BLaER1 treated with 17β-estradiol and CSF1 and Interleukin-3, amounts not matched to agents 10 nM and 100 nM (cell line): ENCODE data around the gene ADAMTS14.

ENCODE experiments used
- H3K27ac ChIP-seq, 11 experiments: shearing (Covaris generic); formaldehyde crosslinking; 2 replicates each; pipeline ENCODE4 v1.8.1; 2022
- H3K27me3 ChIP-seq, 11 experiments: shearing (Covaris generic); formaldehyde crosslinking; 2 replicates each; pipeline ENCODE4 v1.8.1; 2022
- H3K36me3 ChIP-seq, 11 experiments: shearing (Covaris generic); formaldehyde crosslinking; 2 replicates each; pipeline ENCODE4 v1.8.1; 2022
- H3K4me1 ChIP-seq, 10 experiments: shearing (Covaris generic); formaldehyde crosslinking; 2 replicates each; pipeline ENCODE4 v1.8.1; 2022
- H3K4me2 ChIP-seq, 11 experiments: shearing (Covaris generic); formaldehyde crosslinking; 2 replicates each; pipeline ENCODE4 v1.8.1; 2022
- H3K4me3 ChIP-seq, 10 experiments: shearing (Covaris generic); formaldehyde crosslinking; 2 replicates each; pipeline ENCODE4 v1.8.1; 2022
- H3K9ac ChIP-seq, 11 experiments: shearing (Covaris generic); formaldehyde crosslinking; 2 replicates each; pipeline ENCODE4 v1.8.1; 2022
- H3K9me3 ChIP-seq, 11 experiments: shearing (Covaris generic); formaldehyde crosslinking; replicated peaks in 1 of 11; 2 replicates each; pipeline ENCODE4 v1.8.1; 2022
- H4K20me1 ChIP-seq, 11 experiments: shearing (Covaris generic); formaldehyde crosslinking; 2 replicates each; pipeline ENCODE4 v1.8.1; 2022
- Cebpa-rat ChIP-seq, 11 experiments: shearing (Covaris generic); IDR thresholded peaks; 2 replicates each; pipeline ENCODE4 v1.8.1; 2022

Gene ADAMTS14

GRCh38 chr10:70729763-70730357 lies 57.6 kb downstream of the ADAMTS14 start:
- Histone ChIP-seq H3K4me1 (no peaks in the 10 kb centered on the region; a peak in 2 of 20 replicates), H3K9me3 (no peaks in the 10 kb centered on the region), H3K4me2 (no peak overlapping the region), H3K27ac (no peak overlapping the region), H3K27me3 (no peaks in the 10 kb centered on the region), H3K36me3 (no peaks in the 10 kb centered on the region), H3K4me3 (no peak overlapping the region), H3K9ac (no peak overlapping the region), H4K20me1 (no peaks in the 10 kb centered on the region)
- TF ChIP-seq Cebpa-rat (IDR thresholded peaks at IDR 0.05), result no peak

GRCh38 chr10:70730955-70731354 lies 58.6 kb downstream of the ADAMTS14 start:
- Histone ChIP-seq H4K20me1 (no peaks in the 10 kb centered on the region), H3K9ac (no peak overlapping the region), H3K4me2 (no peak overlapping the region), H3K27ac (no peak overlapping the region), H3K36me3 (no peaks in the 10 kb centered on the region), H3K4me3 (no peak overlapping the region), H3K9me3 (no peaks in the 10 kb centered on the region), H3K4me1 (no peaks in the 10 kb centered on the region; a peak in 2 of 20 replicates), H3K27me3 (no peaks in the 10 kb centered on the region)
- TF ChIP-seq Cebpa-rat (IDR thresholded peaks at IDR 0.05), result no peak

- H3K9me3 ChIP-seq, result no peaks in the 10 kb centered on the region
- H3K9ac ChIP-seq, result no peak overlapping the region
- H4K20me1 ChIP-seq, result no peaks in the 10 kb centered on the region
- H3K4me1 ChIP-seq, result no peaks in the 10 kb centered on the region; a peak in 2 of 20 replicates
- H3K4me2 ChIP-seq, result no peak overlapping the region
- no peak for TF ChIP-seq Cebpa-rat (IDR thresholded peaks at IDR 0.05)
- H3K27me3 ChIP-seq, result no peaks in the 10 kb centered on the region
- no peak overlapping the region for H3K27ac ChIP-seq
- no peaks in the 10 kb centered on the region for H3K36me3 ChIP-seq
- no peak overlapping the region for H3K4me3 ChIP-seq
Measured at GRCh38 chr10:70732569-70732968, 60.3 kb downstream of the ADAMTS14 start.

- H4K20me1 ChIP-seq, result no peaks in the 10 kb centered on the region
- H3K27ac ChIP-seq, result no peak overlapping the region
- no peak overlapping the region for H3K4me3 ChIP-seq
- H3K9me3 ChIP-seq, result no peaks in the 10 kb centered on the region
- no peak overlapping the region for H3K9ac ChIP-seq
- no peaks in the 10 kb centered on the region for H3K27me3 ChIP-seq
- H3K36me3 ChIP-seq, result no peaks in the 10 kb centered on the region
- H3K4me1 ChIP-seq, result no peaks in the 10 kb centered on the region; a peak in 2 of 20 replicates
- TF ChIP-seq Cebpa-rat (IDR thresholded peaks at IDR 0.05), result no peak
- no peak overlapping the region for H3K4me2 ChIP-seq
Measured at GRCh38 chr10:70733051-70733450, 60.7 kb downstream of the ADAMTS14 start.

DNA sequence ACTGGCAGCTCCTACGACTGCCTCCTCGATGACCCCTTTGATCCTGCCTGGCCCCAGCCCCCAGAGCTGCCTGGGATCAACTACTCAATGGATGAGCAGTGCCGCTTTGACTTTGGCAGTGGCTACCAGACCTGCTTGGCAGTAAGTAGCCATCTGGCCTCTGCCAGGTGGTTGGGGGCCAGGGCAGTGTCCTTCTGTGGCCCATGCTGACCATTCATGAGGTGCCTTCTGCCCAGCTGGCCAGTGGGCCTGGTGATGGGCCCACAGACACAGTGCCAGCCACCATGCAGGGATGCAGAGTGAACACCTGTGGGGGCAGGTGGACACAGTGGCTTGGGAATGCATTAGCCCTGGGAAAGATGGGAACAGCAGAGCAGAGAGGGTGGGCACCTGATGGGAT lies 62.9 kb downstream of the ADAMTS14 start:
- Histone ChIP-seq H3K36me3 (no peaks in the 10 kb centered on the region), H3K27ac (no peak overlapping the region), H3K4me2 (no peak overlapping the region), H3K9me3 (no peaks in the 10 kb centered on the region), H3K4me3 (no peak overlapping the region), H3K4me1 (peaks cover 0 to under 1% (median 0%) of the 10 kb centered on the region in 10 experiments; a peak in 2 of 20 replicates), H3K27me3 (no peaks in the 10 kb centered on the region), H3K9ac (no peak overlapping the region), H4K20me1 (no peaks in the 10 kb centered on the region)
- no peak for TF ChIP-seq Cebpa-rat (IDR thresholded peaks at IDR 0.05)

GRCh38 chr10:70736525-70736924 lies 64.2 kb downstream of the ADAMTS14 start:
- no peak overlapping the region for H3K4me2 ChIP-seq
- no peak overlapping the region for H3K9ac ChIP-seq
- no peak overlapping the region for H3K27ac ChIP-seq
- no peaks in the 10 kb centered on the region for H4K20me1 ChIP-seq
- H3K4me3 ChIP-seq, result no peak overlapping the region
- no peaks in the 10 kb centered on the region for H3K27me3 ChIP-seq
- H3K4me1 ChIP-seq, result peaks cover 0 to 14% (median 0%) of the 10 kb centered on the region in 10 experiments; a peak in 8 of 20 replicates
- TF ChIP-seq Cebpa-rat (IDR thresholded peaks at IDR 0.05), result no peak
- no peaks in the 10 kb centered on the region for H3K36me3 ChIP-seq
- H3K9me3 ChIP-seq, result no peaks in the 10 kb centered on the region

DNA sequence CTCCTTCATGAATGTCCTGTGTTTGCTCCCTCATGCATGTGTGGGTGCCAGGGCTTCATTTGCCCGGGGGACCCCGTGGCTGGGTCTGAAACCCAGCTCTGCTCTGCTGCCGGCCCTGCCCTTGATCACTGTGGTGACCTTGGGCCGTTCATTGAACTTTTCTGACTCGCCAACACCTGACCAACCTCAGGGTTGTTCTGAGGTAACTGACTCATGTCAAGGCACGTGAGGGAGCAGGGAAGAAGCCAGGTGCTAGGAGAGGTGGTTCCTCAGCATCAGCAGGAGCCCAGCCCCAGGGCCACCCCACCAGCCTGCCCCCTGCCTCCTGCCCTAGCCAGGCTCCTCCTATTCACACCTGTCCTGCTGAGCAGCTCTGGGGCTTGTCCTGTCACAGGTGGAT lies 64.9 kb downstream of the ADAMTS14 start:
- Histone ChIP-seq H4K20me1 (no peaks in the 10 kb centered on the region), H3K4me1 (peaks cover 1 to 21% (median 5%) of the 10 kb centered on the region in 10 experiments; a peak in 17 of 20 replicates), H3K27ac (no peak overlapping the region), H3K27me3 (no peaks in the 10 kb centered on the region), H3K4me3 (no peak overlapping the region), H3K9me3 (no peaks in the 10 kb centered on the region), H3K9ac (no peak overlapping the region), H3K36me3 (no peaks in the 10 kb centered on the region), H3K4me2 (no peak overlapping the region)
- TF ChIP-seq Cebpa-rat (IDR thresholded peaks at IDR 0.05), result no peak

DNA sequence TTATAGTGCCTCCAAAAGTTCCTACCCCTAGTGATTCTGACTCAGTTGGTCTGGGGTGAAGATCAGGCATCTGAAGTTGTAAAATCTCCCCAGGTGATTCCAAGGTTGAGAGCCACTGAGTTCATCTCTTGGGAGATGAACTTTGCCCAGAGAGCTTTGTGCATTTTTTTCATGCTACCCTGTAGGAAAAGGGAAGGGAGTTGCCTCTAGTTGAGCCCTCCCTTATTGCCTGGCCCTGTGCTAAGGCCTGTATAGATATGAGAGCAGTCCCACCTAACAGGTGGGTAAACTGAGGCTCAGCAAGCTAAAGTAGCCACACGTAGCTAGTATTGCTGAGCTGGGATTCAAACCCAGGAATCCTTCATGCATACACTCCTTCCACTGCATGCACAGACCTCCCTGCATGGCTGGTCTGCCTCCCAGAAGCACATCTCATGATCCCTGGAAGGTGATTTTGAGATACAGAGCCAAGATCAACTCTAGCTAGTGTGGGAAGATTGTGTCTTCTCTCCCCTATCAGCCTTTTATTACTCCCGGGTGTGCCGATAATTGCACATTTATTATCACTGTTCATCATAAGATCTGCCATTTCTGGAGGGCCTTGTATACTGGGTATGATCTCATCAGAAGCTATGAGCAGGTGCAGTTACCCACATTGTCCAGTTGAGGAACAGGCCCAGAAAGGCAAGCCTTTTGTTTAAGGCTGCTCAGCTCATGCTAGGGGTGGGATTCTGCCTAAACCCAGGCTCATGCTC lies 65.9 kb downstream of the ADAMTS14 start:
- no peak overlapping the region for H3K9ac ChIP-seq

DNA sequence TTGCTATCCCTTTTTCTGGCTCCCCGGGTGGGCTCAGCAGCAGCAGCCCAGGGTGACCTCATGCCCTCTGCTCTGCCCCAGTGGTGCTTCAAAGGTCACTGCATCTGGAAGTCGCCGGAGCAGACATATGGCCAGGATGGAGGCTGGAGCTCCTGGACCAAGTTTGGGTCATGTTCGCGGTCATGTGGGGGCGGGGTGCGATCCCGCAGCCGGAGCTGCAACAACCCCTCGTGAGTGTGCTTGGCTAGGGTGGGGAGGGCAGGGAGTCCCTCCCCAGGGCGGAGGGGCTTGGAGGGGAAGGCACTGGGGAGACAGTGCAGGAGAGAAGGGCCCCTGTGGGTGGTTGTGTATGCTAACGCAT lies 66.4 kb downstream of the ADAMTS14 start:
- Histone ChIP-seq H4K20me1 (no peaks in the 10 kb centered on the region), H3K4me2 (no peak overlapping the region), H3K36me3 (no peaks in the 10 kb centered on the region), H3K4me1 (peaks cover 8 to 36% (median 19%) of the 10 kb centered on the region in 10 experiments), H3K27me3 (no peaks in the 10 kb centered on the region), H3K27ac (no peak overlapping the region), H3K9me3 (no peaks in the 10 kb centered on the region), H3K9ac (no peak overlapping the region), H3K4me3 (no peak overlapping the region)
- no peak for TF ChIP-seq Cebpa-rat (IDR thresholded peaks at IDR 0.05)

More for the DNA sequence above, 65.9 kb downstream of the ADAMTS14 start:
- Histone ChIP-seq H3K27ac (no peak overlapping the region), H3K9me3 (no peaks in the 10 kb centered on the region), H3K4me1 (peaks cover 8 to 31% (median 15%) of the 10 kb centered on the region in 10 experiments), H3K4me3 (no peak overlapping the region), H3K36me3 (no peaks in the 10 kb centered on the region), H3K27me3 (no peaks in the 10 kb centered on the region), H4K20me1 (no peaks in the 10 kb centered on the region), H3K4me2 (no peak overlapping the region)
- no peak for TF ChIP-seq Cebpa-rat (IDR thresholded peaks at IDR 0.05)
